ENCODE data around the gene PPIB.

DNA sequence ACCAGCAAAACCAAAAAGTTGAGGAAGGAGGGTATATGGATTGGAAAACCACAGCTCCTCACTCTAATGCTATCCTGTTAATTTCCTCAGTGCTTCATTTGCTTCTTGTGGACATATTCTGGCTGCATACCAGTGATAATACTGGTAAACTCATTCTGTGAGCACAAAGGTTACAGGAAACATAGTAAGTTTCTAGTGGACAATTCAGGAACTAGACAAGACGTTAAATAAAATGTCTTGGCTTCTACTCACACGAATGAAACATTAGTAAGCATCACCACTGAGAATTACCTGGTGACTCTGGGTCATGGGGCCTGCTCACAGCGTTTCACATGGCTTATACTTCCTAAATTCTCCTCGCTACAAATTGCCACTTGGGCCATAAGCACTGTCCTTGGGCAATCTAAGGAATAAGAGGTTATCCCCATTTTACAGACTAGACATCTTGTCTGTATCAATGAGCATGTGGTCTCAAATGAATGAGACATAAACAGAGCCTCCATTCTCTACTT is 20.1 kb upstream of the PPIB start:
- TF ChIP-seq, protein P1, sequence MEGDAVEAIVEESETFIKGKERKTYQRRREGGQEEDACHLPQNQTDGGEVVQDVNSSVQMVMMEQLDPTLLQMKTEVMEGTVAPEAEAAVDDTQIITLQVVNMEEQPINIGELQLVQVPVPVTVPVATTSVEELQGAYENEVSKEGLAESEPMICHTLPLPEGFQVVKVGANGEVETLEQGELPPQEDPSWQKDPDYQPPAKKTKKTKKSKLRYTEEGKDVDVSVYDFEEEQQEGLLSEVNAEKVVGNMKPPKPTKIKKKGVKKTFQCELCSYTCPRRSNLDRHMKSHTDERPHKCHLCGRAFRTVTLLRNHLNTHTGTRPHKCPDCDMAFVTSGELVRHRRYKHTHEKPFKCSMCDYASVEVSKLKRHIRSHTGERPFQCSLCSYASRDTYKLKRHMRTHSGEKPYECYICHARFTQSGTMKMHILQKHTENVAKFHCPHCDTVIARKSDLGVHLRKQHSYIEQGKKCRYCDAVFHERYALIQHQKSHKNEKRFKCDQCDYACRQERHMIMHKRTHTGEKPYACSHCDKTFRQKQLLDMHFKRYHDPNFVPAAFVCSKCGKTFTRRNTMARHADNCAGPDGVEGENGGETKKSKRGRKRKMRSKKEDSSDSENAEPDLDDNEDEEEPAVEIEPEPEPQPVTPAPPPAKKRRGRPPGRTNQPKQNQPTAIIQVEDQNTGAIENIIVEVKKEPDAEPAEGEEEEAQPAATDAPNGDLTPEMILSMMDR (IDR thresholded peaks at IDR 0.05), result no peak
- no peak for TF ChIP-seq POLR2A (IDR thresholded peaks at IDR 0.05)
